Smooth muscle cell of the brain vasculature (primary cell): ENCODE data around the gene POLR2A.
"Not testable (repeated sequence)": the region's sequence is repeated elsewhere in the genome, so short reads cannot be mapped to it uniquely, and the experiment has no call there.

ENCODE experiments used
- DNase-seq: peaks from one replicate; pipeline ENCODE4 v3.0.0-alpha.2; 2012; ENCODE audit warnings: low read depth, low spot score

The POLR2A gene

DNA sequence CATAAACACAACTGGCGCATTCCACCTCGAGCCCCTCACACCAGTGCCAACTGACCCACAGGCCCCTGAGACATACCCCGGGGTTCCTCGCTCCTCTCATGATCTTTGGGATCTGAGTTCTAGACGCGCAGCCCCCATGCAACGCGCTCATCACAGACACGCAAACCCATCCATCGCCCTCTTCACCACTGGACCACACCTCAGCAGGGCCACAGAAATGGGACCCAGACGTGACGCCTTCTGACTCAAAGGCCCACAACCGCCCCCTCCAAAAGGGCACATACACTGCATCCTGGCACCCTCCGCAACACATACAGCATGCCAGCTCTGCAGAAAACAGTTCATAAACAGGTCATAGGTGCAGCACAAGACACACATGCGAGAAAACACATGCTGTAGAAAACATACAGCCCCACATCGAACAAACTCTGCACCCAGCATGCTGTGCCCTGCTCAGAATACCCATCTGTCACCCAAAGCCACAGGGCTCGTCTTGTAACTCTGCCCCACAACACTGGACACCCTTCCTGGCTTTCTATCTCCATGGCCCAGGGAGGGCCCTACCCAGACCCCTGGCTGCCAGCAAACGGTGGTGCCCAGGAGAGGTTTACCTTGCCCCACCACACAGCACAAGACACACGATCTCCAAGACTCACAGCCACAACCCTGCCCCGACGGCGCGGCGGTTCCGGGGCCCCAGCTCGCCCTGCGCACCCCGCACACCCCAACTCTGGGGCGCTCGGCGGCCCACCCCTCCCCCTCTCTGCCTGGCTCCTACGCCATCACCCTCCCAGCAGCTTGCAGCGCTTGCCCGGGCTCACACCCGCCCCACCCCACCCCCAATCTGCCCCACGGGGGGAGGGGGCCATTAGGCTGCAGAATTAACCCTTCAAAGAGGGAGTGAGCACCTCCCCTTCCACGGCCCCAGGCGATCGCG, 5.6 kb upstream of the POLR2A start:
- DNase-seq: no peak

DNA sequence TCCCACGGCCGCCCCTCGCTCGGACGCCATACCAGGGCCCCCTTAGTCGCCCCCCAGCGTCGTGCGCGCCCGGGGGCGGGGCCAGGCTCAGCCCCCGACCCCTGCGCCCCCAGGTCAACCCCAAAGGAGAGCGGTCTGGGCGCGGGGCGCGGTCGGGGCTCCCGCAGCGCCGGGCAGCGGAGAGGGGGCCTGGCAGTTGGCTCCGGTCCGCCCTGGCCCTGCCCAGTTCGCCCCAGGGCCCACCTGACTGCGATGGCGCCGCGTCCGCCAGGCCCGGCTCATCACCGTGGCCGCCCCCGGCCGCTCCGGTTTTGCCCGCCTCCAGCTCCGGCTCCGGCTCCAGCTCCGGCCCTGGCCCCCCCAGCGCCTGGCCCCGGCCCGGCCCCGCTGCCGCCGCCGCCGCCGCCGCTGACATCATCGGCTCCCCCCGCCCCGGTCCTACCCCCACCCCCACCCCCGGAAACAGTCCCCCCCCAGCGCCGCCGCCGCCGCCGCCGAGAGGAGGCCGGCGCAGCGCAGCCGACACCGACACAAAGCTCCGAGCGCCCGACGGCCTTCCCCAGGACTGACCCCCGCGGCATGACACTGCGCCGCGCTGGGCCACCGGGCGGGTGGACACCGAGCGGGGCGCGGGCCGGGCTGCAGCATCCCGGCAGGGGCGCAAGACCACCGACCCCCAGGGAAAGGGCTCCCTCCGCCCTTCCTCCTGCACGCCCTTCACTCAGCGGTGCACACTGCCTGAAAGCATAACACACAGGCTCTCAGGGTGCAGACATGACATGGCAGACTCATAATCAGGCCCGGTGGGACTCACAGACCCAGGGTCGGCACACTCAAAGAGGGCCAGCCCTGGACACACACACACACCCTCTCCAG, 4.7 kb upstream of the POLR2A start, which contains the start of gene ZBTB4:
Gene ZBTB4, minus strand, starts transcription at position 419 of the 876 bp plus-strand sequence. CDS start 12,830 bp downstream, outside the sequence.
- no peak for DNase-seq

DNA sequence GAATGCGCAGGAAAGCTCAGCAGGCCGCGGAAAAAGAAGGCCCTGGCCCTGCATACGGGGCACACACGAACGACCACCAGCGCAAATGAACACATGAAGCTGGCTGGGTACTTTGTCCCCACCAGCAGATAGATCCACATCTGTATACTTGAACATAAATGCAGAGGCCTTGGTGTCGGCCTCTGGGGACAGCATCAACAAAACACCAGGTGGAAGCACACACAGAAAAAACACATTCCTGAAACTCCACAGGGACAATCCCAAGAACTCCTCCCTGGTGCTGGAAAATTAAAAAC, 4.1 kb upstream of the POLR2A start:
- no peak for DNase-seq

DNA sequence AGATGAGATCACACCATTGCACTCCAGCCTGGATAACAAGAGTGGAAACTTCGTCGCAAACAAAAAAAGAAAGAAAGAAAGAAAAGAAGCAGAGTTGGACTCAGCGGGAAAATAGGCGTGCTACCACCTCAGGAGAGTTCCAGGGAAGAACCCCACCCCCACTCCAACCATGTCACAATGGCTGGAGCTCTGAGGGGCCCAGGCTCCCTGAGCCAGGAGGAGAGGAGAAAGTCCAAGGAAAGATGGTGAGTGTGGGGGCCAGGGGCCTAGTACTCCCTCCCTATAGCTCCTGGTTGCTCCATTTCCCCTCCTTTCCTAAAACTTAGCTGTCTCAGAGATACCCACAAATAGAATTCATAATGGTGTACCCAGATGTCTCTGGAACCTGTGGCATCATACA, 2.9 kb upstream of the POLR2A start, which contains the start of gene SLC35G6:
Gene SLC35G6, plus strand, starts transcription at position 172 of the 400 bp plus-strand sequence. Its CDS starts 71 bp downstream, at position 243.
- DNase-seq: not testable (repeated sequence)

DNA sequence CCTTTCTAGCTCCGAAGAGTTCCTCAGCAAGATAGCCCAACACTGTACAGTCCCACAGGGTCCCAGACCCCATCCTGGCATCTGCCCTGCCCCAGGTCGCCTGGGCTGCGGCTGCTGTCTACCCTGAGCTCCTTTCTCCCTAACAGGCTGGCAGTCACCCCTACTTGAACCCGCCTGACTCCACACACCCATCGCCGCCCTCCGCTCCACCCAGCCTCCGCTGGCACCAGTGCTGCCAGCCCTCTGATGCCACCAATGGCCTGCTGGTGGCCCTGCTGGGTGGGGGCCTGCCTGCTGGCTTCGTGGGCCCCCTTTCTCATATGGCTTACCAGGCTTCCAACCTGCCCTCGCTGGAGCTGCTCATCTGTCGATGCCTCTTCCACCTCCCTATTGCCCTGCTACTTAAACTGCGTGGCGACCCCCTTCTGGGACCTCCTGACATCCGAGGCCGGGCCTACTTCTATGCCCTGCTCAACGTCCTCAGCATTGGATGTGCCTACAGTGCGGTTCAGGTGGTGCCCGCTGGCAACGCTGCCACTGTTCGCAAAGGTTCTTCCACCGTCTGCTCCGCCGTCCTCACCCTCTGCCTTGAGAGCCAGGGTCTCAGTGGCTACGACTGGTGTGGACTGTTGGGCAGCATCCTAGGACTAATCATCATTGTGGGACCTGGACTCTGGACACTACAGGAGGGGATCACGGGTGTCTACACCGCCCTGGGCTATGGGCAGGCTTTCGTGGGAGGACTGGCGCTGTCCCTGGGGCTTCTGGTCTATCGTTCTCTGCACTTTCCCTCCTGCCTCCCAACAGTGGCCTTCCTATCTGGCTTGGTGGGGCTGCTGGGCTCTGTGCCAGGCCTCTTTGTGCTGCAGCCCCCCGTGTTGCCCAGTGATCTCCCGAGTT, 2.1 kb upstream of the POLR2A start:
- DNase-seq: not testable (repeated sequence)

DNA sequence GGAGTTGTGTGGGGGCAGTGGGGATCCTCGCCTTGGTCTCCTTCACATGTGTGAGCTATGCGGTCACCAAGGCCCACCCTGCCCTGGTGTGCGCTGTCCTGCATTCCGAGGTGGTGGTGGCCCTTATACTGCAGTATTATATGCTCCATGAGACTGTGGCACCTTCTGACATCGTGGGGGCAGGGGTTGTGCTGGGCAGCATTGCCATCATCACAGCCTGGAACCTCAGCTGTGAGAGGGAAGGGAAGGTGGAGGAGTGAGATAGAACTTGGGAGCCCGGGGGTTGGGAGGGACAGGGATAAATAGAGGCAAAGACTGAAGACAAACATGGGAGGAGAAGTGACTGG, 1.5 kb upstream of the POLR2A start:
- not testable (repeated sequence) for DNase-seq

DNA sequence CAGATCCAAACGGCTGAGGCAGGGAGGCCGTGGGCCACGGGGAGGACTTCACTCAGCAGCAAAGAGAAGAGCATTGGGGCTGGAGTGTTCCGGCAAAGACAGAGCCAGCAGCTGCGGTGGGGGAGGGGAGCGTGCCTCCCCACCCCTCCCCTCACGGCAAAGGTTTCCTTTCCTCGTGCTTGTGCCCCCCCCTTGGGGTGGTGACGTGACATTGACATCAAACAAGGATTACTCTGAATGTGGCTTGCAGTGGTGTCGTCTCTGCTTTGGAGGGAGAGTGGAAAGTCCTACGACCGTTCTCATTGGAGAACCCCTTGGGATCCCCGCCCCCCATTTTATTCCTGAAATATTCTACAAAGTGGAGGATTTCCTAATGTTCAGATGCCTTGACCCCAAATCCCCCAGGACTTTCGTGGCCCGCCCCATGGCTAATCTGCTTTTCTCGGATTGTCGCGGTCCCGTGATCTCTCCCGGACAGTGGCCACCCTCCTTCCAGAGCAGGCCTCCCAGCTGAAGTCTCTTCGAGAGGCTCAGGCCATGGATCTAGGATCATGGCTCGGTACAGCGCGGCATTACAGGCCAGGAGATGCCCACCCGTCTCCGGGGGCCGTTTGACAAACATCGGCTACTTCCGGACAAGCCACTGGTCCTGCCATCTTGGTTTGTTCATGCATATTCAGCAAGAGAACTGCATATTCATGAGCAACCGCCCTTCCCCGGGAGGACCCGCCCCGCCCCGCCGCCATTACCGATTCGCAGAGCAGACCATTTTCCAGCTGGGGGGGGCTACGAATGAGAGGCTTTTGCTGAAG, 705 bp upstream of the POLR2A start:
- DNase-seq: peak; percentile 76

DNA sequence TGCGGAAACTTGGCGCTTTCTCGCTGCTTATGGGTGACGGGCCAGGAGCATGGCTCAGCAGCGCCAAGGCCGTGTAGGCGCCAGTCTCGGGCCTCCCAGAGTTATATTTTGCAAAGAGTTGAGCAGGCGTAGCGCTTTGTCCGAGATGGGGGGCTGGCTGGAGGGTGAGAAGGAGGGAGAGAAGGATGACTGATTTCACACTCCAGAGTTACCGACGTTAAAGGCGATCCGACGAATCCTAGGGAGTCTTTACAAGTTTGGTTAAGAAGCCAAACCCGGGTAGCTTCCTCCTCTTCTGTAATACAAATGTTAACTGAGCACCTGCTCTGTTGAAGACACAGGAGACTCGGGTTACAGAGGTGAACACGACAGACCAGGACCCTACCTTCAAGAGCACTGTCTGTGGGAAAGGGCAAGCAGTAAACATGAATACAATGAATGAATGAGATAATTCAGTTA, 782 bp downstream of the POLR2A start:
- no peak for DNase-seq

DNA sequence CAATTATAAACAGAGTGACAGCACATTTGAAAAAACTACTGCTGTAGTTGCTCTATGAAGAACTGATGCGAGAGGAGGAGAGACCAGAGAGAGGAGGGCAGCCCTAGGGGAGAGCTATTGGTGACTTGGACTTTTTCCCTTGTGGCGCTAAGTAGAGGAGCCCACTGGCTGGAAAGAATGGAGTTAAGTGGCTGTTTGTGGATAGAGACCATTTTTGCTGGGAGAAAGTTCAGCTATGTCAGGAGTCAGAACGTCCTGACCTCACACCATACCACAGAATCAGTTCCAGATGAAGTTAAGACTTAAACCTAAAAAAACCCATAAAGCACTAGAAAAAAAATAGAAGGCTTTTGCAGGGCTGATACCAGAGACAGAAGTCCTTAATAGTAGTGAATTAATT, 2.0 kb downstream of the POLR2A start:
- no peak for DNase-seq

DNA sequence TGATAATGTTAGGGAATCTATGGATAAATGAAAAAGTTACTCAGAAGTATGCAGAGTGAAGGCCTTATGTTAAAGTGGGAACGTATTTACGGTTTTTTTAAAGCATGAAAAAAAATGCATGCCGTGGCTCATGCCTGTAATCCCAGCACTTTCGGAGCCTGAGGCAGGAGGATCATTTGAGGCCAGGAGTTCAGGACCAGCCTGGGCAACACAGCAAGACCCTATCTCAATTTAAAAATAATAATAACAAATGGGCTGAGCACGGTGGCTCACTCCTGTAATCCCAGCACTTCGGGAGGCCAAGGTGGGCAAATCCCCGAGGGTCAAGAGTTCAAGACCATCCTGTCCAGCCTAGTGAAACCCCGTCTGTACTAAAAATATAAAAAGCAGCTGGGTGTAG, 6.0 kb downstream of the POLR2A start:
- no peak for DNase-seq

DNA sequence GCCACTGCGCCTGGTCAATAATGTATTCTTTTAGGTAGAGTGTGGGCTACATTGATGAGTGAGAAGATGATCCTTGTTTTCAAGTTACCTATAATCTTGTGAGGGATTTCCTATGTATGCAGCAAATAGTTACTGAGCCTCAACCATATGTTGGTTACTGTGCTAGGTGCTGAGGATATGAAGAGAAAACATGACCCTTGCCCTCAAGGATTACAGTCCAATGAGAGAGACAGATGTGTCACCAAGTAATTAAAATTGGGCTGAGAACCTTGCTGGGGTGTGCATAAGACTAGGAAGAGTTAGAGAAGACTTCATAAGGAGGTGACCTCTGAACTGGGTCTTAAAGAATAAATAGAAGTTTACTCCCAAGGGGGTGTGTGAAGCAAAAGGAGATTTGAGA, 7.4 kb downstream of the POLR2A start:
- DNase-seq: no peak

DNA sequence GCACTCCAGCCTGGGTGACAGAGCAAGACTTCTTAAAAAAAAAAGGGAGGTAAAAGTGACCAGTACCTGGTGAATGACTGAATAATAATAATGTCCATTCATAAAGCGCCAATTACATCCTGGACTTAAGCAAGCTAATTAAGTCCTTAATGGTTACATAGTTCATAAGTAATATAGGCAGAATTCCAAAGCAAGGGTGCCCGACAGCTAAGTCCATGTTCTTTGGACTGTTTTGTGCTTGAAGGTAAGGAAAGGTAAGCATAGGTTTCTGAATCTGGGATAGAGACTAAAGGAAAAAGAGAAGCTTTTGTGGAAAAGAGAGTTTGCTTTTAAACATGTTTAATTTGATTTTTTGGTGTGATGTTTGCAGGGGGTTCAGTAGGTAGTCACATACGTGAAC, 9.8 kb downstream of the POLR2A start:
- DNase-seq: no peak

DNA sequence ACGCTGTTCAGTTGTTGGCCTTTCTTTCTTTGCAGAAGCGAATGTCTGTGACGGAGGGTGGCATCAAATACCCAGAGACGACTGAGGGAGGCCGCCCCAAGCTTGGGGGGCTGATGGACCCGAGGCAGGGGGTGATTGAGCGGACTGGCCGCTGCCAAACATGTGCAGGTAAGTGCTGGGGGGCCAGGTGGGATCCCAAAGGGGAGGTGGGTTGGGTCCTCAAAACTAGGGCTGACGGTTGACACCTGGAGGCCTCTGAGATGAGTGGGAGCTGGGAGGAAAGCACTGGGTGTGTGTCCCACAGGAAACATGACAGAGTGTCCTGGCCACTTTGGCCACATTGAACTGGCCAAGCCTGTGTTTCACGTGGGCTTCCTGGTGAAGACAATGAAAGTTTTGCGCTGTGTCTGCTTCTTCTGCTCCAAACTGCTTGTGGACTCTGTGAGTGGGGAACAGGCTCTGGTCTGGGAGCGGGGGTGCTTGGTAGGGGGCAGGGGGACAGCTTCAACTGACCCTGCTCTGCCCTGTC, 11.8 kb downstream of the POLR2A start:
- no peak for DNase-seq

DNA sequence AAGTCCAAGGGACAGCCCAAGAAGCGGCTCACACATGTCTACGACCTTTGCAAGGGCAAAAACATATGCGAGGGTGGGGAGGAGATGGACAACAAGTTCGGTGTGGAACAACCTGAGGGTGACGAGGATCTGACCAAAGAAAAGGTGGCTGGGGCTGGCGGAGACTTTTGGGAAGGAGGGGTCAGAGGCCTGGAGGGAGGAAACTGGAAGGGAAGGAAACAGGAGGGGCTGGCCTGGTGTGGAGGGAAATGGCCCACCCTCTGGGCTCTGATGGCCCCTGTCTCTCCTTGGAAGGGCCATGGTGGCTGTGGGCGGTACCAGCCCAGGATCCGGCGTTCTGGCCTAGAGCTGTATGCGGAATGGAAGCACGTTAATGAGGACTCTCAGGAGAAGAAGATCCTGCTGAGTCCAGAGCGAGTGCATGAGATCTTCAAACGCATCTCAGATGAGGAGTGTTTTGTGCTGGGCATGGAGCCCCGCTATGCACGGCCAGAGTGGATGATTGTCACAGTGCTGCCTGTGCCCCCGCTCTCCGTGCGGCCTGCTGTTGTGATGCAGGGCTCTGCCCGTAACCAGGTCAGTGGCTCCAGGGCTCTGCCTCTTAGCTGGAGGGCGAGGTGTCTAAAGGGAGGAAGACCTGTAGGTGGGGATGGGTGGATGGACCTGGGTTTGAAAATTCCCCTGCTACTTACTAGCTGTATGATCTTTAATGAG, 12.5 kb downstream of the POLR2A start:
- DNase-seq: no peak

DNA sequence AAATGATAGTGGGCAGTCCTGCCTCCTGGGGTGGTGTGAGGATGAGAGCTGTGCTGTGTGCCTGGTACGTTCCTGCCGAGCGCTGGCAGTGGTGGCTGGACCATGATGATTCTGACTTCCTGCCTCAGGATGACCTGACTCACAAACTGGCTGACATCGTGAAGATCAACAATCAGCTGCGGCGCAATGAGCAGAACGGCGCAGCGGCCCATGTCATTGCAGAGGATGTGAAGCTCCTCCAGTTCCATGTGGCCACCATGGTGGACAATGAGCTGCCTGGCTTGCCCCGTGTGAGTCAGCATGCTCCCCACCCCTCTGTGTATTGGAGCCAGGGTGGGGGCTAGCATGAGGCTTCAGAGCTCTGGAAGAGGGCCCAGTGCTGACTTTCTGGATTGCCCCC, 13.1 kb downstream of the POLR2A start:
- DNase-seq: no peak

DNA sequence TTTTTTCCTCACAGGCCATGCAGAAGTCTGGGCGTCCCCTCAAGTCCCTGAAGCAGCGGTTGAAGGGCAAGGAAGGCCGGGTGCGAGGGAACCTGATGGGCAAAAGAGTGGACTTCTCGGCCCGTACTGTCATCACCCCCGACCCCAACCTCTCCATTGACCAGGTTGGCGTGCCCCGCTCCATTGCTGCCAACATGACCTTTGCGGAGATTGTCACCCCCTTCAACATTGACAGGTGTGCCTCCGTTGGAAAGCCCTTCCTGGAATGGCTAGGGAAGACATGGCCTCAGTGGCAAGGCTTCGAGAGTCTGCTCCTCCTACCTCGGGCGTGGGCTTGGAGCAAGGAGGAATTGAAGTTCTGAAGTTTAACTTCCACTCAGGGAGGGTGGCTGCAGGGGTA, 13.5 kb downstream of the POLR2A start:
- DNase-seq: no peak

DNA sequence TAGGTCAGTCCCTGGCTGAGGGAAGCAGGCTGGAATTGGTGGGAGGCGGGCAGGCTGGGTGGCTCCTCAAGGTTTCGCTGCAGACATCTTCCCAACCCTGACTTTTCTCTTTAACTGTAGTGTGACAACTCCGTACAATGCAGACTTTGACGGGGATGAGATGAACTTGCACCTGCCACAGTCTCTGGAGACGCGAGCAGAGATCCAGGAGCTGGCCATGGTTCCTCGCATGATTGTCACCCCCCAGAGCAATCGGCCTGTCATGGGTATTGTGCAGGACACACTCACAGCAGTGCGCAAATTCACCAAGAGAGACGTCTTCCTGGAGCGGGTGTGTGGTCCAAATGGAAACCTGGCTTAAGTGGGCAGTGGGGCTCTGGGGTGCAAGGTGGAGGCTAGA, 15.0 kb downstream of the POLR2A start:
- DNase-seq: no peak

DNA sequence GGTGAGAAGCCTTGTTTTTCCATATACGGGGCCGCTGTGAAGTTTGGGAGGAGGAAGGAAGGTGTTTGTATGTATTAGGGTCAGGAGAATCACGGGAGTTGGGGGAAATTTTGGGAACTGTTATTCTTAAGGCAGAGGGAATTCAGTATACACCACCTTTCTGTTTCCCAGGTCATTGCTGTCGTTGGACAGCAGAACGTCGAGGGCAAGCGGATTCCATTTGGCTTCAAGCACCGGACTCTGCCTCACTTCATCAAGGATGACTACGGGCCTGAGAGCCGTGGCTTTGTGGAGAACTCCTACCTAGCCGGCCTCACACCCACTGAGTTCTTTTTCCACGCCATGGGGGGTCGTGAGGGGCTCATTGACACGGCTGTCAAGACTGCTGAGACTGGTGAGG, 17.6 kb downstream of the POLR2A start:
- DNase-seq: no peak

DNA sequence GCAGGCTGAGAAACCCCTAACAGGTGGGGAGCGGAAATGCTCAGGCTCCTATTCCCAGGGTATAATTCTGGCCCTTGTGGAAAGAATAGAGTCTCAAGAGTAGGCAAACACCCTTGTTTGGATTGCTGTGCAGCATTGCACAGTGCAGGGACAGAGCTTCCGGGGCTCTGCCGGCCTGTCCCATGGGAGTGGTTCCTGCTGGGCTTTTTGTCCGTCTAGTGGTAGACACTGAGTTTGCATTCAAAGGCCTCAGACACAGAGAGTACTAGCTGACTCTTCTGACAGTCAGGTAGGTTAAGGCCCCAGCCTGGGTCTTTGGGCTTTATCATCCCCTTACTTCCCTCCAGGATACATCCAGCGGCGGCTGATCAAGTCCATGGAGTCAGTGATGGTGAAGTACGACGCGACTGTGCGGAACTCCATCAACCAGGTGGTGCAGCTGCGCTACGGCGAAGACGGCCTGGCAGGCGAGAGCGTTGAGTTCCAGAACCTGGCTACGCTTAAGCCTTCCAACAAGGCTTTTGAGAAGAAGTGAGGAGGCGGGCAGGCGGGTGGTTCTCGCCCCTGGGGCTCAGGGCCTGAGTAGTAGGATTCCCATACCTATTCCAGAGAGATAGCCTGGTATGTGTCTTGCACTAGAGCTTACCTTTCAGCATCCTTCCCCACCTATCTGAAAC, 18.1 kb downstream of the POLR2A start:
- DNase-seq: no peak
